Effector CD8-positive, alpha-beta T cell (primary cell): ENCODE data around the gene ADAMTS2.

ENCODE experiments used
- DNase-seq: peaks from one replicate; lab custom pipeline; 2025; lab: John Stamatoyannopoulos, UW

ADAMTS2 gene

DNA sequence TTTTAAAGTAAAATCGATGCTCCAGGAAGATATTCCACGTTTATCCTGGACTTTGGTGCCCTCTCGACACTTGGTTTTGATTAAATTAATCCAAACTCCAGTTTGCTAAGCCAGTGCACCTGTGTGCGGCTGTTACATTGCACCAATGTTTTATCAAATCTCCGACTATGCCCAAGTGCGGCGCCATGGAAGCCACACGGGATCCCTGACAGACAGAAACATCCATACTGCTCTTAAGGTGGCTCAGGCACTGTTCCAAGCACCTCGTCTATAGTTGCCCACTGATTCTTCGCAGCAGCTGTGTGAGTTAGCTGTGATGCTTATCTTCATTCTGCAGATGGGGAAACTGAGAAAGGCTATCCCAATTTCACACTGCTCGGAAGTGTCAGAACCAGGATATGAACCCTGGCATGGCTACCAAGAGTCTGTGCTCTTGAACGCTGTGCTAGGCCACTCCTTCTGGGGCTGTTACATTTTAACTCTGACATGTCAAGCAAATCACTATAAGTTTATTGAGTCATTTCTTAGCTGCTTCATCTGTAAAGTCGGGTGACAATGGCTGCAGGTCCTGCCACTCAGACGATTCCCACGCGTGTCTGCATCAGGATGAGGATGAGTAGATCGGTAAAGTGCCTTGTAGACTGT, 113.0 kb downstream of the ADAMTS2 start:
- DNase-seq: no peak

- DNase-seq: no peak
Measured at GRCh38 chr5:179231309-179231708, 114.0 kb downstream of the ADAMTS2 start.

DNA sequence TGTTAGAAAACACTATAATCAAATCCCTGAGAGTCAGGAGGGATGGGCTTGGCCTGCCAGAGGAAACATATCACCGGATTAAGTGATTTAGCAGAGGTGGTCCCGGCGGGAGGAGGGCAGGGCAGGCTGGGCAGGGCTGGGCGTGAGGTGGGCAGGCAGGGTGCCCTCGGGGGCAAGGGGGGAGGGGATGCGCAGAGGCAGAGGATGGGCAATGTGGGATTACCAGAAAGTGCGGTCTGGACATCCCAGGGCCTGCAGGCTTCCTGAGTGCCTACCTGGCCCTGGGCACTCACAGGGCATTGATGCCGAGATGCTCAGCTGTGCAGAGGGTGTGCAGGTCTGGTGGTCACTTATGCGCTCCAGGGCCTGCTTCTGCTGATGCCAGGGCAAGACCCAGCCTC, 115.2 kb downstream of the ADAMTS2 start:
- no peak for DNase-seq

DNA sequence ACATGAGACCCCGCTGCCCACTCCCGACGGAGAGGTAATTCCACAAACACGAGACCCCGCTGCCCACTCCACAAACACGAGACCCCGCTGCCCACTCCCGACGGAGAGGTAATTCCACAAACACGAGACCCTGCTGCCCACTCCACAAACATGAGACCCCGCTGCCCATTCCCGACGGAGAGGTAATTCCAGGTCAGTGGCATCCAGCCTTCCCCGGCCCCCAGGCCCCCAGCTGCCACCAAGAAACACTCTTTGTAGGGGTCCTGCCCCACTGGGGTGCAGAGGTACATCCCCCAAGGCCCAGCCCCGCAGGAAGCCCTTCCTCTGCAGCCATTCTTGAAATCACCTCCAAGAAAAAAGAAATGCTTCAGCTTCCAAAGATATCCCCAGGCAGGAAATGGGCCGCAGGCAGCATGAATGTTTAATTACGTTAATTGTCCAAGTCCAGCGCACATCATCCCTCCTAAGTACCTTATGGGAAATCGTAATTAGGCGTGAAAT, 115.9 kb downstream of the ADAMTS2 start:
- no peak for DNase-seq

DNA sequence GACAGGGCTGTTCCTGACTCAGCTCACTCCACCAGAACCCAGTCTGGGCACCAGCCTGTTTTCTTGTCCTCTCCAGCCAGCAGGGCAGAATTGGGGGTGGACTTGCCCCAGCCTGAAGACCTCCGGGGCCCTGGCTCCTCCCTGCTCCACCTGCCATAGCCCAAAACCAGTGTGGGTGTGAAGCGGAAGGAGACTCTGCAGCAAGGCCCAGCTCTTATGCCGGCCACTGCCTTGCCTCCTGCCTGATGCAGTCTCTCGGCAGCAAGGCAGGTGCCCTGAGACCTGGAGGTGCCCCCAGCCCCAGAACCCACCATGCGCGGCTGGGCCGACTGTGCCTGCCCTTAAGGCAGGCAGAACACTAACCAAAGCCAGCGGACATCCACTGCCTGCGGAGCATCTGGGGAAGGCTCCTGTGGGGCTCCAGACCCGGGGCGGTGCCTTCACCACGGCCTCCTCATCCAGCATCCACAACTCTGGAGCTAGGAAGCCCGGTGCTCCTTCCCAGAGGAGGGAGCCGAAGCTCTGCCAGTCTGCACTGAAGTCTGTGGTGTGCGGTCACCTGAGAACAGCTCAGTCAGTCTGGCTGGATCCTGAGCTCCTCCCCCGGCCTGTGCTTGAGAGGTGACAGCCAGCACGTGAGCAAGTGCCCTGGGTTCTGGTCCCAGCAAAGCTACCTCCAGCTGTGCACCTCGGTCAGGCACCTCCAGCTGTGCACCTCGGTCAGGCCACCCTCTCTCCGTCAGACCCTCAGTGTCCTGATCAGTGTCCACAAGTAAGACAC, 116.7 kb downstream of the ADAMTS2 start:
- DNase-seq: no peak

- no peak for DNase-seq
Measured at GRCh38 chr5:179227580-179228311, 117.5 kb downstream of the ADAMTS2 start.

GRCh38 chr5:179227229-179227579, 118.1 kb downstream of the ADAMTS2 start:
- no peak for DNase-seq

DNA sequence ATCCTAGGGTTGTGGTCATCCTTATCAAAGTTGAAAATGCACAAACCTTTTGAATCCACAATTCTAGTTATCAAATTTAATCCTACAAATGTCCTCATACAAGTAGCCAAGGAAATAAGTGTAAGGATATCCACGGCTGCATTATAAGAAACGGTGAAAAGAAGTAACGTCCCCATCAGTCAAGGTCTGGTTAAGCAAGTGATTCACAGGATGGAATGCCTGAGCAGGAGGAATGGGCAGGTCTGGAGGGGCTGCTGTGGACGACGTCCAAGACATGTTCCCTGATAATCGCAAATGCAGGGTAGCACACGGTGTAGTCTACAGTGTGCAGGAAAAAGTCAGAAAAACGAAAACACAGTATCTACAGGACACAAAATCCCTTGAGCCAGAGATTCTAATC, 118.6 kb downstream of the ADAMTS2 start:
- DNase-seq: no peak

DNA sequence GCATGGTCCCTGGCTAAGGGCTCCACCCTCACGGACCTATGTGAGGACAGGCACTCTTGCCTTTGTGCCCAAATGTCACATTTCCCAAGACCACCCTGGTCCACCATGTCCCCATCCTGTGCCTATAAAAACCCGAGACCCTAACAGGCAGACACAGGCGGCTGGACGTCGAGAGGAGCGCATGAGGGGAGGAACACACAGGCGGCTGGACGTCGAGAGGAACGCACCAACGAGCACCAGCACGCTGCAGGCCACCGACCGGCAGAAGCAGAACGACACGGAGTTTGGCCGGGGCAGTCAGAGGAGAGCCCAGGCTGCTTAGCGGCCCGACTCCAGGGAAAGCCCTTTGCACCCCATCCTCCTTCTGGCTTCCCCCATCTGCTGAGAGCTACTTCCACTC, 119.9 kb downstream of the ADAMTS2 start:
- DNase-seq: no peak

DNA sequence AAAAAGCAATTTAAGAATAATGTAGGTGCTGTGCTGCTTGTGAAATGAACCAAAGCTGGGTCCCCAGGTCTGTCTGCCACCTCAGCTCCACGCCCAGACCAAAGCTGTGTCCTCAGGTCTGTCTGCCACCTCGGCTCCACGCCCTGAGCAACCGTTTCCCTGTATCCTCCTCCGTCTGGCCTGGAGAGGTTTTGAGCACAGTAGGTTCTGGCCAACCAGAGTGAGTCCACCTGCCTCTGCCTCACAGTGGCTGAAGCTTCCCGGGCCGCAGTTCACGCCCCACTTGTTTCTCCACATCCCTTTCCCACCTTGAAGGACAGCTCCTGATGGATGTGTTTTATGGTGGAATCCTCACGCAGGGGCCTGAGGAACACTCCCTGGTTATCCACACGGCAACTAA, 120.5 kb downstream of the ADAMTS2 start:
- no peak for DNase-seq

- no peak for DNase-seq
Measured at GRCh38 chr5:179223961-179224360, 121.3 kb downstream of the ADAMTS2 start.

DNA sequence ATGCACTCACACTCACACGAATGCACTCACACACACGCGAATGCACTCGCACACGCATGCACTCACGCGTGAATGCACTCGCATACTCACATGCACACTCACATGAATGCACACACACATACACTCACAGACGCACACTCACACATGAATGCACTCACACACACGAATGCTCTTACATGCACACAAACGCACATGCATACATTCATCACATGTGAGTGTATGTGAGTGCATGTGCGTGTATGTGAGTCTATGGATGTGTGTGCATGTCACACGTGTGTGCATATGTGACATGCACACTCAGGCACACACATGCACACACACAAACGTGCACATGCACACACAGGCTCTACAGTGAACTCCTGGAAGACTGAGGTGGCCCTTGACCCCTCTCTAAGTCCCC, 121.7 kb downstream of the ADAMTS2 start:
- no peak for DNase-seq

- no peak for DNase-seq
Measured at GRCh38 chr5:179222246-179223017, 122.8 kb downstream of the ADAMTS2 start.

DNA sequence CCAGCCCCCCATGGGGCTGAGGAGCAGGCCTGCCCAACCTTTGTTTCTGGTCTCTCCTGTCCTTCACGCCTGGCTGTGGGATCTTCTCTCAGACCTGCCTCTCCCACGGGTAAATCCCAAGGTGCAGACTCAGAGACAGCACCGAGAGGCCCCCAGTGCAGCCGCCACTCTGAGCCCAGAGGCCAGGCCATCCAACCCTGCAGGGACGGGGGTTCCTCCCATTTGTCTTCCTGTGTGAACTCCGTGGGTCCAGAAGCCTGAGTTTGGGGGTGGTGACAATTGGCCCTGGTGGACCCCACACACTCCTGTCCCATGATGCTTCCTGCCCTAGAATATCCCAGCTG, 123.4 kb downstream of the ADAMTS2 start:
- DNase-seq: no peak

DNA sequence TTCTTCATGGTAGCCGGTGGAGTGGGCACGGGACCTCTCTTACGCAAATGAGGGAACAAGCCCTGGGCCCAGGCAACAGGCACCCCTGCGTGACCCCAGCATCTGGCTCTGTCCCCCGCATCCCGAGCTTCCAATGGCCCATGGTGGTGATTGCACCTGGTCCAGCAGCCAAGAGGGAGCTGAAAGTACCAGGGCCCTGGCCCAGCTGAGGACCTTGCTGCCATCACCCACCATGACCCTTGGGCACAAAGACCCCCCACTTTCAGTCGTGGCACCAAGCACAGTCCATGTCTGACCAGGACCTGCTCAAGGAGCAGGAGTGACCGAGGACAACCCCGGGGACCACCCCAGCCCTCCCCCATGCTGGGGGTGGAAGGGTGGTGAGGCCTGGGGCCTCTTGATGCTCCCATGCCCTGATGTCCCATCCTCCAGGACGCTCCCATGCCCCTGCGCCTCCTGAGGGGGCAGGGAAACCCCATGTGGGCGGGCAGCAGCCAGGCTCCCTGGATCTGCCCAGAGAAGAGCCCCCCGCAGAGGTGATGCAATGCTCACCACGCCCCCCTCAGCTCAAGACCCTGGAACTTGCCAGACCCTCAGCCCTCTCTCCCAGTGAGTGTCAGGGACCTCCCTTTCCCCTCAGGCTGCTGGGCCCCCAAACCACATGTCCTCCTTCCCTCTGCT, 123.9 kb downstream of the ADAMTS2 start:
- DNase-seq: no peak

DNA sequence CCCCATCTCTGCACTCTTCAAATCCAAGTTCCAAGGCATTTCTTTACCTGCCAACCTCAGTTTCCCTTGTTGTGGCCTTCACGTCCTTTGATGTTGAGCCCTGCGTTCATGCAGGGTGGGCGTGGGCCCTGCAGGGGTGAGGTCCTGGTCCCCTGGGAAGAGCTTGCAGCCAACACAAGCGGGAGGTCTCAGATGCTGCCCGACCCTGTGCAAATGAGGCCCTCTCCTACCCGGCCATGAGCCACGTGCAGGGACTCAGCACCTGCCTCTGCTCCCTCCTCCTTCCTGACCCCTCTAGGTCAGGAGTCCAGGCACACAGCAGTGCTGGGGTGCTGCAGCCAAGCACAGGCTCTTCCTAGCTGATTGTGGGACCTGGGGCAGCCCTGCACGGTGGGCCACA, 124.5 kb downstream of the ADAMTS2 start:
- DNase-seq: no peak

DNA sequence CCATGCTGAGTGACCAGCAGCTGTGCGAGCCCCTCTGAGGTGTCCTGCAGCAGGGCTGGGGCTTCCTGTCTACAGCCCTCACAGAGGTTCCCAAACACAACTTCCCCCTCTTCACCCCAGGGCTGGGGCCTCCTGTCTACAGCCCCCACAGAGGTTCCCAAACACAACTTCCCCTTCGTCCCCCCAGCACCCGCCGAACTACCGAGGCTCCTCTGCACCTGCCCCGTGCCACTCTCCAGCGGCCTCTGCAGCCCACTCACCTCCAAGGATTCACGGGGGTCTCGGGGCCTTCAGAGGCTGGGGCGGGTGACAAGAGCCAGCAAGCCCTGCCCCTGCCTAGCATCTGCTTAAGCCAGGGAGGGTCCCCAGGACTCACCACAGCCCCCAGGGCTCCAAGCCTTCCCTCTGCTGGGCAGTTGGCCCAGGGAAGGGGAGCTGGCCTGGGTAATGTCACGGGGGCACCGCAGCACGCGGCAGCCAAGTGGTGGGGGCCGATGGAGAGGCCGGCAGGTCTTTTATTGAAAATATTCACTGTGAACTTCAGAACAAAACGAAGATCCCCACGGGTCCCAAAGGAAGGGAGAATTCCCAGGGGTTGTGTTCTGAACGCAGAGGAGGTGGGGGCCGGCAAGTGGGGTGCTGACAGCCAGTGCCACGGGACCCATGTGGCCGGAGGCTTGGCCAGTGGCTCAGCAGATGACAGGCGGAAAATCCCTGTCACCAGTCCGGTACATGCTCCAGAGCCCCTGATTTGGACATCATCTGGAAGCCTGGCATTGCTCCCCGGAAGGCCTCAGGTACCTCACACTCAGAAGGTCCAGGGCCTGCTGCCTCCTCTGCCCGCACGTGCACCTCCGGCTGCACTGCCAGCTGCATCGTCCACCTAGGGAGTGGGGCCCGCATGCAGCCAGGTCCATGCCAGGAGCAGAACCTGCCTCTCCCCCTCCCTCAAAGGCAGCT, 125.3 kb downstream of the ADAMTS2 start:
- DNase-seq: no peak

DNA sequence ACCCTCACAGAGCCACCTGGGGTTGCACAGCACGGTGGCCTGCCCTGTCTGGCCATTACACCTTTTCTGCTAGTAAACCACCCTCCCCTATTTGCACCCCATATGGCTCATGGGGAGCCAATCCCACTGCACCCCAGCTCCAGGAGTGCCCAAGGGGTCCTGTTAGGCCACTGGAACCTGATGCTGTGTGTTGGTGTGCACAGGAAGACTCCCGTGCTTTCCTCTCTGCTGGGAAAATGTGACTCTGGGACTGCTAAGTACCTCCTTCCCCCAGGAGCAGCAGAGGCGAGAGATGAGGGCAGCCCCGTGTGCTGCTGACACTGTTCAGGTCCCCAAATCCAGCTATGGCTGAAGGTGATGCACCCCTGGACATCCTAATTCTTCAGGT, 126.3 kb downstream of the ADAMTS2 start:
- no peak for DNase-seq

DNA sequence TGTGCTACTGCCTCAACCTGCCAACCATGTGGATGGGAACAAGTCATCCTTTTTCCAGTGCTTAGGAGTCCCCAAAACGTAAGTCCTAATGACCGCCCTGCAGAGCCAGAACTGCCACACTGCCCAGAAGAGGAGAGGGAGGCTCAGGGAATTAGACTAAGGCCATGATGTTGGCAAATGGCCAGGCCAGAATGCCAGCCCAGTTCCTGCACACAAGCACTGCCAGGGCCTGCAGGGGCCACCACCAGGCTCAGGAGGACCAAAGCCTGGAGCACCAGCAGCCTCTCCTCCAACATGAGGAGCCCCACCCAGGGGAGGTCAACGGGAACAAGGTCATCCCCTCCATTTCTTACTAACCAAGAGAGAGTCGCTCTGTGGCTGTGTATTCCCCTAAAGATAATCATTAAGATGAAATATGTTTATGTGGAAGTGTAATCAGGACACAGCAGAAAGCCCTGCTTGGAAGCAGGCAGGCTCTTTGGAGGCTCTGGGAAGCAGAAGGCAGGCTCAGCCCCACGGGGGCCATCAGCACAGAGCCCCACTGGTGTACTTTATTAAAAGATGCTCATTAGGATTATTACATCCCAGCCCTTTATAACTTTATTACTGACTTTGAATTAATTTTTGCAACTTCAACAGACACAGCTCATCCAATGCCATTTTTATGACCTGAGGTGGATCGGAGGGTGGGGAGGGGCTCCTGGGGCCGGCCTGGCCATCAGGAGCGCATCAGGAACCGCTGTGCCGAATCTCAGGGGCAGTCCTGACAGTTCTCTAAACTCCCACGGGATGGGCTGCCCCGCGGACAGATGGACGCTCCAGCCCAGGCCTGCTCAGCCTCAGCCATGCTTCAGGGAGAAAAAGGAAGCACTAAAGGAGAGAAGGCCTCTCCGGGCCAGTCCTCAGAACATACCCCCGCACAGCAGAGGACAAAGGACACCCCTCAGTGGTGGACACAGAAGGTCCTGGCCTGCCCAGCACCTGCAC, 127.0 kb downstream of the ADAMTS2 start:
- no peak for DNase-seq
